Astrocyte (in vitro differentiated cells and primary cell): ENCODE measurements around the gene KLC4. TPM values are rescaled to one million over a fixed set of nuclear protein-coding genes. Genes with fewer than 3 reads are reported as not detected.

Source experiments
- DNase-seq: peaks from one replicate; pipeline ENCODE4 v3.0.0-alpha.2; 2010; ENCODE audit warnings: low read depth
- FAIRE-seq: peaks from 2 replicates; lab custom pipeline; 2011; peaks lifted over from hg19 to GRCh38; lab: Jason Lieb, UNC
- H2AFZ ChIP-seq: 2 replicates; pipeline ENCODE4 v1.6.0; 2012; ENCODE audit warnings: low read depth, low read length, inconsistent platforms
- H3K27ac ChIP-seq: 2 replicates; pipeline ENCODE4 v1.5.1; 2011; ENCODE audit warnings: low read depth, low read length, inconsistent platforms
- H3K27me3 ChIP-seq: 2 replicates; pipeline ENCODE4 v1.6.0; 2011; ENCODE audit warnings: low read length, inconsistent platforms; ENCODE audit not compliant: insufficient read depth
- H3K36me3 ChIP-seq: 2 replicates; pipeline ENCODE4 v1.5.1; 2011; ENCODE audit warnings: low read length, inconsistent platforms; ENCODE audit not compliant: insufficient read depth
- H3K4me1 ChIP-seq: 2 replicates; pipeline ENCODE4 v1.5.1; 2011; ENCODE audit warnings: low read length, inconsistent platforms; ENCODE audit not compliant: insufficient read depth
- H3K4me2 ChIP-seq: 2 replicates; pipeline ENCODE4 v1.6.0; 2012; ENCODE audit warnings: low read length, inconsistent platforms
- H3K4me3 ChIP-seq: 2 replicates; pipeline ENCODE4 v1.5.1; 2011; ENCODE audit warnings: low read depth, mild to moderate bottlenecking, low read length, inconsistent platforms; ENCODE audit not compliant: insufficient read depth
- H3K79me2 ChIP-seq: 2 replicates; pipeline ENCODE4 v1.6.0; 2012; ENCODE audit warnings: mild to moderate bottlenecking, low read length, inconsistent platforms; ENCODE audit not compliant: insufficient read depth
- H3K9ac ChIP-seq: 2 replicates; pipeline ENCODE4 v1.6.0; 2012; ENCODE audit warnings: mild to moderate bottlenecking, low read length, inconsistent platforms
- H3K9me3 ChIP-seq: 2 replicates; pipeline ENCODE4 v1.5.1; 2012; ENCODE audit warnings: low read depth, mild to moderate bottlenecking, low read length, inconsistent platforms; ENCODE audit not compliant: insufficient read depth
- H4K20me1 ChIP-seq: 2 replicates; pipeline ENCODE4 v1.6.0; 2012; ENCODE audit warnings: low read length, inconsistent platforms; ENCODE audit not compliant: insufficient read depth
- H3K27ac Mint-ChIP-seq: one replicate; pipeline ENCODE4 v1.8.0; 2021; ENCODE audit warnings: mild to moderate bottlenecking, mixed read lengths; ENCODE audit not compliant: unreplicated experiment
- H3K27me3 Mint-ChIP-seq: one replicate; pipeline ENCODE4 v1.8.0; 2021; ENCODE audit warnings: low read depth, mixed read lengths; ENCODE audit not compliant: unreplicated experiment
- H3K36me3 Mint-ChIP-seq: one replicate; pipeline ENCODE4 v1.8.0; 2021; ENCODE audit warnings: low read depth, mixed read lengths; ENCODE audit not compliant: unreplicated experiment
- H3K4me1 Mint-ChIP-seq: one replicate; pipeline ENCODE4 v1.8.0; 2021; ENCODE audit warnings: low read depth, mixed read lengths; ENCODE audit not compliant: unreplicated experiment
- H3K4me3 Mint-ChIP-seq: one replicate; pipeline ENCODE4 v1.8.0; 2021; ENCODE audit warnings: mild to moderate bottlenecking, moderate library complexity, mixed read lengths; ENCODE audit not compliant: unreplicated experiment
- H3K9me3 Mint-ChIP-seq: one replicate; pipeline ENCODE4 v1.8.0; 2021; ENCODE audit warnings: mild to moderate bottlenecking, mixed read lengths; ENCODE audit not compliant: unreplicated experiment
- CTCF ChIP-seq: IDR thresholded peaks from 2 replicates; pipeline ENCODE4 v1.5.1; 2011; ENCODE audit warnings: low read depth, mild to moderate bottlenecking, inconsistent platforms, low read length, moderate library complexity; ENCODE audit not compliant: insufficient read depth
- EZH2 ChIP-seq: IDR thresholded peaks from 2 replicates; pipeline ENCODE4 v1.6.1; 2012; ENCODE audit warnings: mild to moderate bottlenecking, low read length, inconsistent platforms; ENCODE audit not compliant: insufficient read depth
- total RNA-seq: library from RNA; stranded (reverse); gene quantifications from 2 replicates; pipeline ENCODE4 v1.2.1, GENCODE V29; 2021

KLC4 gene
- total RNA-seq, 1 donor from 2014 or later = 35.4 TPM

- Histone ChIP-seq H3K4me1 (peaks cover 15% of the 10 kb centered on the region), H3K9me3 (no peaks in the 10 kb centered on the region), H3K9ac (no peak overlapping the region), H3K27me3 (no peaks in the 10 kb centered on the region), H2AFZ (no peak overlapping the region), H3K27ac (no peak overlapping the region), H3K4me2 (no peak overlapping the region), H3K79me2 (peaks cover 99% of the 10 kb centered on the region), H3K4me3 (no peak overlapping the region), H3K36me3 (no peaks in the 10 kb centered on the region), H4K20me1 (peaks cover 83% of the 10 kb centered on the region)
- TF ChIP-seq EZH2 = no peak
- no peak for TF ChIP-seq CTCF
- Mint-ChIP-seq H3K36me3 (peaks cover 16% of the 10 kb centered on the region), H3K27me3 (no peaks in the 10 kb centered on the region), H3K4me1 (peaks cover 56% of the 10 kb centered on the region), H3K9me3 (no peaks in the 10 kb centered on the region), H3K27ac (peak overlapping the region; percentile 5), H3K4me3 (peak overlapping the region; percentile 31)
- FAIRE-seq = no peak
- no peak for DNase-seq
These were observed 23.6 kb downstream of the KLC4 start for GRCh38 chr6:43082806-43083655.

- Histone ChIP-seq H3K27ac (no peak overlapping the region), H3K4me1 (peaks cover 29% of the 10 kb centered on the region), H3K79me2 (peaks cover 99% of the 10 kb centered on the region), H3K4me2 (no peak overlapping the region), H3K36me3 (no peaks in the 10 kb centered on the region), H3K4me3 (no peak overlapping the region), H3K9ac (no peak overlapping the region), H3K9me3 (no peaks in the 10 kb centered on the region), H2AFZ (no peak overlapping the region), H4K20me1 (peaks cover 93% of the 10 kb centered on the region), H3K27me3 (no peaks in the 10 kb centered on the region)
- Mint-ChIP-seq H3K9me3 (no peaks in the 10 kb centered on the region), H3K4me1 (peaks cover 67% of the 10 kb centered on the region), H3K27ac (peak overlapping the region; percentile 53), H3K4me3 (no peak overlapping the region), H3K36me3 (peaks cover 10% of the 10 kb centered on the region), H3K27me3 (no peaks in the 10 kb centered on the region)
- DNase-seq (no peak), FAIRE-seq (no peak)
- no peak for TF ChIP-seq CTCF
- TF ChIP-seq EZH2 = no peak
These were observed 26.7 kb downstream of the KLC4 start for GRCh38 chr6:43086022-43086658.
